NB4 (cell line): ENCODE results near the gene CAMKMT.

ENCODE experiments used
- CTCF ChIP-seq: IDR thresholded peaks from one replicate; pipeline ENCODE4 v1.5.1; 2012; ENCODE audit warnings: low read depth, low read length
- POLR2A ChIP-seq: IDR thresholded peaks from 2 replicates; pipeline ENCODE4 v1.6.1; 2011; ENCODE audit warnings: mild to moderate bottlenecking; ENCODE audit not compliant: insufficient read length; ENCODE audit errors: extremely low read depth

GRCh38 chr2:44679584-44679983 is 317.8 kb downstream of the CAMKMT start:
- TF ChIP-seq POLR2A (no peak), CTCF (no peak)
